HepG2 (cell line): Measurements from ENCODE around the gene IL17RB. TPM values are rescaled to one million over a fixed set of nuclear protein-coding genes. Genes with fewer than 3 reads are reported as not detected.
A peak's percentile ranks its signal among the peaks of the same experiment; 100 is the strongest.

Source experiments
- ATAC-seq: fragments of 200-7000 bp; cut with Tn5 transposase; 3 replicates; pipeline ENCODE4 v1.9.1; 2020; ENCODE audit warnings: mild to moderate bottlenecking, moderate library complexity
- BruUV-seq: library from RNA; stranded (reverse); fragments of 400-500 nt; replicated peaks from 2 replicates; lab custom pipeline; 2021; lab: Mats Ljungman, UMichigan
- CTCF ChIA-PET: fragments of 300-600 bp; formaldehyde crosslinking; extraction: SDS; loops from one replicate; lab custom pipeline; 2021; ENCODE audit warnings: low total read pairs, inconsistent platforms, low intra/inter-chr PET ratio; lab: Yijun Ruan, JAX
- POLR2A ChIA-PET: fragments of 350-600 bp; sonication (Branson Sonifier 250); formaldehyde crosslinking; loops from one replicate; lab custom pipeline; 2020; ENCODE audit warnings: antibody characterized with exemption, inconsistent platforms; lab: Yijun Ruan, JAX
- DNase-seq: peaks from one replicate; pipeline ENCODE4 v3.0.0-alpha.2; 2015; ENCODE audit warnings: low spot score
- FAIRE-seq: peaks from 3 replicates; lab custom pipeline; 2011; peaks lifted over from hg19 to GRCh38; lab: Jason Lieb, UNC
- H2AFZ ChIP-seq: one replicate; pipeline ENCODE4 v1.6.1; 2011; ENCODE audit warnings: low read length, inconsistent platforms
- H3K27ac ChIP-seq: fragments of 300-600 bp; 3 replicates; pipeline ENCODE4 v1.8.0; 2011; ENCODE audit warnings: mixed run types, mild to moderate bottlenecking, mixed read lengths, low read length, inconsistent platforms; ENCODE audit not compliant: insufficient read depth; ENCODE audit errors: extremely low read length
- H3K27me3 ChIP-seq, 2 experiments: fragments of 200-600 bp in 1 of 2; 2 replicates in 1 of 2; 3 replicates in 1 of 2; pipeline versions ENCODE4 v1.6.0 to v1.8.0; 2011; ENCODE audit warnings: low read length in 2 of 2, mild to moderate bottlenecking in 2 of 2, moderate library complexity in 2 of 2, inconsistent platforms in 1 of 2; ENCODE audit not compliant: insufficient read depth in 2 of 2, control insufficient read depth in 1 of 2
- H3K36me3 ChIP-seq, 2 experiments: fragments of 200-600 bp in 1 of 2; replicated peaks in 1 of 2; 2 replicates in 1 of 2; 3 replicates in 1 of 2; pipeline versions ENCODE4 v1.5.1 to v1.8.0; 2011; ENCODE audit warnings: low read length in 2 of 2, inconsistent platforms in 1 of 2; ENCODE audit not compliant: insufficient read depth in 2 of 2, control insufficient read depth in 1 of 2
- H3K4me1 ChIP-seq: 2 replicates; pipeline ENCODE4 v1.5.1; 2012; ENCODE audit warnings: low read length, inconsistent platforms; ENCODE audit not compliant: insufficient read depth
- H3K4me2 ChIP-seq: 2 replicates; pipeline ENCODE4 v1.6.0; 2011; ENCODE audit warnings: low read depth, low read length, inconsistent platforms
- H3K4me3 ChIP-seq, 3 experiments: fragments of 200-600 bp in 1 of 3; sonication (generic), shearing (Covaris generic) in 1 of 3; replicated peaks in 1 of 3; 2 replicates each; pipeline ENCODE4 v1.5.1; 2011 to 2016; ENCODE audit warnings: low read length in 3 of 3, inconsistent platforms in 2 of 3, low read depth in 2 of 3, mild to moderate bottlenecking in 2 of 3, control low read depth in 1 of 3, mixed read lengths in 1 of 3; ENCODE audit not compliant: insufficient read depth in 1 of 3
- H3K79me2 ChIP-seq: one replicate; pipeline ENCODE4 v1.6.1; 2011; ENCODE audit warnings: low read length, inconsistent platforms; ENCODE audit not compliant: insufficient read depth
- H3K9ac ChIP-seq: 2 replicates; pipeline ENCODE4 v1.6.0; 2011; ENCODE audit warnings: mild to moderate bottlenecking, low read depth, low read length, inconsistent platforms; ENCODE audit not compliant: insufficient read depth
- H3K9me3 ChIP-seq: 2 replicates; pipeline ENCODE4 v1.5.1; 2012; ENCODE audit warnings: mild to moderate bottlenecking, low read length
- H4K20me1 ChIP-seq: 2 replicates; pipeline ENCODE4 v1.6.0; 2011; ENCODE audit warnings: inconsistent platforms, mild to moderate bottlenecking, low read length, moderate library complexity; ENCODE audit not compliant: insufficient read depth
- AGO2 ChIP-seq: fragments of 200-400 bp; formaldehyde crosslinking; optimal IDR thresholded peaks from 2 replicates; pipeline ENCODE3; 2017; ENCODE audit warnings: mild to moderate bottlenecking, low read depth, low read length, moderate library complexity
- FLYWCH1 ChIP-seq: sonication (generic); formaldehyde crosslinking; IDR thresholded peaks from 2 replicates; pipeline ENCODE4 v1.8.1; 2023; ENCODE audit warnings: mild to moderate bottlenecking, missing genetic modification reagents
- FOXA3 ChIP-seq: IDR thresholded peaks from 2 replicates; pipeline ENCODE4 v1.6.1; 2016; ENCODE audit warnings: missing genetic modification reagents, missing compliant biosample characterization
- RBM22 ChIP-seq: fragments of 200-400 bp; formaldehyde crosslinking; optimal IDR thresholded peaks from 2 replicates; pipeline ENCODE3; 2017; ENCODE audit warnings: mild to moderate bottlenecking, low read length, moderate library complexity
- SP1 ChIP-seq, 2 experiments: fragments of 450-650 bp in 1 of 2; sonication (generic) in 1 of 2; formaldehyde crosslinking in 1 of 2; IDR thresholded peaks; 2 replicates each; pipeline versions ENCODE4 v1.4.0 to v1.6.1; 2016 to 2020; ENCODE audit warnings: missing genetic modification reagents in 1 of 2
- YEATS4 ChIP-seq: sonication (generic); formaldehyde crosslinking; IDR thresholded peaks from 2 replicates; pipeline ENCODE4 v1.4.0; 2020; ENCODE audit warnings: missing genetic modification reagents, borderline replicate concordance
- ZC3H13 ChIP-seq: sonication (generic); formaldehyde crosslinking; IDR thresholded peaks from 2 replicates; pipeline ENCODE4 v1.8.1; 2023; ENCODE audit warnings: mild to moderate bottlenecking, missing genetic modification reagents, moderate library complexity
- ZNF160 ChIP-seq: sonication (generic); formaldehyde crosslinking; IDR thresholded peaks from 2 replicates; pipeline ENCODE4 v1.8.0; 2022; ENCODE audit warnings: mild to moderate bottlenecking, inconsistent platforms, missing genetic modification reagents
- WGBS: methylation state at CpG from one replicate; pipeline ENCODE4 v1.1.6; 2017; ENCODE audit warnings: low lambda C conversion rate; 5-methylcytosine and 5-hydroxymethylcytosine counted together
- in situ Hi-C: cut with HindIII; loops from 2 replicates; pipeline ENCODE4 v1.10.0; 2017; ENCODE audit warnings: low pct_unique_long_range_greater_than_20kb; ENCODE audit not compliant: extremely low pct_ligation_motif_present
- intact Hi-C: fragments of 100-400 bp; cut with micrococcal nuclease; formaldehyde crosslinking; loops from one replicate; pipeline ENCODE4 v1.10.0; 2022; ENCODE audit not compliant: unreplicated experiment
- polyA plus RNA-seq, 8 experiments: library from polyadenylated mRNA; depleted of rRNA in 3 of 8; stranded (reverse) in 7 of 8; unstranded in 1 of 8; fragments of >200 nt; fragmentation: Illumina TruSeq in 4 of 8; extraction: Trizol in 4 of 8; gene quantifications; 2 replicates each; pipeline versions ENCODE4 v1.2.1 to v1.2.3, GENCODE V29; 2011 to 2016; ENCODE audit warnings: low read depth in 4 of 8, missing spikeins in 1 of 8, mixed read lengths in 1 of 8; ENCODE audit not compliant: insufficient read depth in 1 of 8
- total RNA-seq, 5 experiments: library from RNA; depleted of rRNA; stranded (reverse); fragments of >200 nt; fragmentation: Illumina TruSeq; extraction: Trizol; gene quantifications; 2 replicates each; pipeline ENCODE4 v1.2.3, GENCODE V29; 2016; ENCODE audit warnings: low read depth in 1 of 5

Gene IL17RB
- total and polyA plus RNA-seq, 2 of the 13 experiments (the other 11 are each of a cell fraction or from before 2014, with no cell fraction given) = 130 to 190 TPM

DNA sequence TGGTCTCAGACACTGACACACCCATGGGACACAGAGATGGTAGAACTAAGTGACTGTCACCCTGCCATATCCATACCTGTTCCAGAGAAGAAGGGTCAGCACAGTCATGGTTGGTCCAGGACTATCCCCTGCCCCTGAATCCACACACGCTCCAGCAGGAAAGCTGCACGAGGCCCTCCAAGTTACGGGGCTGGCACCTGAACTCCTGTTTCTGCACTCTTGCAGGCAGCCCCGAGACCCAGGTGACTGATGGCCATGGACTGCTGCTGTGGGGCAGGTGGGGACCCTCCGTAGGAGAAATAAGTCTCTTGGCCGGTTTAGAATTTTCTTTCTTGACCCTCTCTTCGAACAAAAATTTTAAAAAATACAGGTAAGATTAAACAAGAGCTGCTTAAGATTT is 30.7 kb upstream of the IL17RB start (continued):
- TF ChIP-seq FOXA3 (CRISPR knock-in tag) = no peak
- TF ChIP-seq YEATS4 = no peak
- TF ChIP-seq RBM22 = peak; percentile 64
- no peak for TF ChIP-seq ZNF160 (CRISPR knock-in tag)
- peak; percentile 56 for TF ChIP-seq AGO2
- no peak for TF ChIP-seq SP1 (IDR thresholded peaks at IDR 0.05)
- no peak for TF ChIP-seq SP1 (CRISPR knock-in tag; IDR thresholded peaks at IDR 0.05)

DNA sequence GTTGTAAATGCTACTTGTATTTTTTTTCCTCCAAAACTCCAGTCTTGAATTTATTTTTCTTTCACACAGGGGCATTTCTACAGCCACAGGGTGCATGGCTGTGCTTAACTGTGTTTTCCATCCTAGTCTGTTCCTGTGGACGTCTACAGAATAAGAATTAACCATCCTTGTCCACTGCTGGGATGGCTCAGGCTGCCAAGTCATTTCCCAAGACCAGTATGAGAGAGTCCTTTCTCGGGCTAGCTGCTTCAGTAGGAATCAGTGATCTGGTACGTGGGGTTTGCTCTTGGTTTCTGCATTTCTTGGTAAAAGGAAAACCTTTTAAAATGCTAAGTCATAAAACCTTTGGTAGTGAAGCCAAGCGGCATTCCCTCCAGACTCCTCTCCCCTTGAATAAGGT is 29.9 kb upstream of the IL17RB start:
- CTCF ChIA-PET = no interaction called here
- Histone ChIP-seq H3K27me3 (no peaks in the 10 kb centered on the region), H3K27ac (no peak overlapping the region), H3K4me1 (peaks cover 41% of the 10 kb centered on the region), H3K79me2 (no peaks in the 10 kb centered on the region), H3K36me3 (peaks cover 37 to 61% of the 10 kb centered on the region in 2 experiments), H4K20me1 (peaks cover 14% of the 10 kb centered on the region), H3K9me3 (no peaks in the 10 kb centered on the region), H3K9ac (no peak overlapping the region), H3K4me3 (no peak overlapping the region), H3K4me2 (no peak overlapping the region), H2AFZ (no peak overlapping the region)
- POLR2A ChIA-PET = interaction anchor here (12.1 kb wide), 1 partner anchor 27 kb away, joined by 156 read pairs; the partner anchor contains the start of gene CHDH
- WGBS = 86% methylated on average over 4 of the region's 4 CpGs
- in situ Hi-C loops = no loop called here
- intact Hi-C loops = no loop called here
- peak; percentile 90 for TF ChIP-seq RBM22
- TF ChIP-seq FLYWCH1 (CRISPR knock-in tag) = no peak
- 0 out of 2 replicates have a peak, but pooled peaks have one; percentile 2 for TF ChIP-seq ZC3H13 (CRISPR knock-in tag)
- FAIRE-seq (no peak), ATAC-seq (no peak), DNase-seq (no peak)
- no TSS peak for BruUV-seq
